GM21576 (cell line): ENCODE data around the gene GPS1.

Experiments used
- ATAC-seq: cut with Tn5 transposase; IDR thresholded peaks from one replicate; pipeline ENCODE4 v1.9.1; 2021; ENCODE audit warnings: mild to moderate bottlenecking, moderate library complexity; ENCODE audit not compliant: unreplicated experiment

GPS1 gene

GRCh38 chr17:82041144-82041814, 10.4 kb upstream of the GPS1 start:
- no peak for ATAC-seq

- ATAC-seq, result no peak
Observed at GRCh38 chr17:82042649-82043048, 9.0 kb upstream of the GPS1 start.

GRCh38 chr17:82043507-82043906, 8.2 kb upstream of the GPS1 start:
- no peak for ATAC-seq

GRCh38 chr17:82045936-82046484, 5.7 kb upstream of the GPS1 start:
- no peak for ATAC-seq

- no peak for ATAC-seq
Observed at GRCh38 chr17:82046903-82047302, 4.8 kb upstream of the GPS1 start.

GRCh38 chr17:82047379-82047778, 4.3 kb upstream of the GPS1 start:
- no peak for ATAC-seq

GRCh38 chr17:82047914-82048570, 3.7 kb upstream of the GPS1 start:
- no peak for ATAC-seq

- no peak for ATAC-seq
Observed at GRCh38 chr17:82048571-82048971, 3.1 kb upstream of the GPS1 start.

- no peak for ATAC-seq
Observed at GRCh38 chr17:82049106-82049505, 2.6 kb upstream of the GPS1 start.

GRCh38 chr17:82049521-82049971, 2.2 kb upstream of the GPS1 start:
- ATAC-seq, result no peak

GRCh38 chr17:82050152-82050760, 1.4 kb upstream of the GPS1 start:
- ATAC-seq, result no peak

- no peak for ATAC-seq
Observed at GRCh38 chr17:82050761-82051641, 697 bp upstream of the GPS1 start.

- ATAC-seq, result no peak
Observed at GRCh38 chr17:82052638-82053059, 951 bp downstream of the GPS1 start.

GRCh38 chr17:82053130-82053529, 1.4 kb downstream of the GPS1 start:
- no peak for ATAC-seq

- ATAC-seq, result no peak
Observed at GRCh38 chr17:82053556-82054263, 2.0 kb downstream of the GPS1 start.

GRCh38 chr17:82054351-82055022, 2.8 kb downstream of the GPS1 start:
- no peak for ATAC-seq

- no peak for ATAC-seq
Observed at GRCh38 chr17:82055023-82055964, 3.6 kb downstream of the GPS1 start.

- ATAC-seq, result no peak
Observed at GRCh38 chr17:82055965-82056728, 4.4 kb downstream of the GPS1 start.
